ENCODE measurements around the gene ARID3A.
"Not testable (repeated sequence)": the region's sequence is repeated elsewhere in the genome, so short reads cannot be mapped to it uniquely, and the experiment has no call there.

ARID3A gene

GRCh38 chr19:1023883-1024188, 98.0 kb downstream of the ARID3A start:
- intact Hi-C loops (cut with DNase I); DNase-seq: not testable (repeated sequence)

GRCh38 chr19:1025080-1025479, 99.2 kb downstream of the ARID3A start:
- DNase-seq; intact Hi-C loops (cut with DNase I): not testable (repeated sequence)

Data from posterior cingulate gyrus (tissue), 11 donors.